Breast epithelium (tissue), 3 donors: ENCODE results near the gene F11.

Experiments
- CTCF ChIP-seq, 3 donors: fragments of 450-650 bp; IDR thresholded peaks; one replicate each; pipeline ENCODE4 v1.5.1; 2016 to 2017; ENCODE audit warnings: antibody characterized with exemption in 3 of 3, mild to moderate bottlenecking in 3 of 3, moderate library complexity in 3 of 3
- POLR2A ChIP-seq: fragments of 450-650 bp; IDR thresholded peaks from one replicate; pipeline ENCODE4 v1.6.1; 2016; ENCODE audit warnings: antibody characterized with exemption, mild to moderate bottlenecking, moderate library complexity

- TF ChIP-seq CTCF (IDR thresholded peaks at IDR 0.05) (no peak), POLR2A (no peak)
Observed at GRCh38 chr4:186260504-186261448, 5.2 kb upstream of the F11 start.
